ENCODE data around the gene LRP1-AS. TPM values are rescaled to one million over a fixed set of nuclear protein-coding genes. Genes with fewer than 3 reads are reported as not detected.

The LRP1-AS gene
- total RNA-seq, 1 experiment from 2014 or later: not detected

GRCh38 chr12:57181561-57182155, 34.2 kb upstream of the LRP1-AS start:
- POLR2A ChIA-PET (ENCODE audit: unreplicated experiment): no interaction called here

GRCh38 chr12:57181072-57181471, 33.7 kb upstream of the LRP1-AS start:
- ChIA-PET CTCF (interaction anchor here (0.6 kb wide), 1 partner anchor 57 kb away, joined by 3 read pairs; no protein-coding TSS in a partner anchor), POLR2A (ENCODE audit: unreplicated experiment) (no interaction called here)
- Histone ChIP-seq H3K36me3 (ENCODE audit: low read depth, low read length) (peaks cover 6% of the 10 kb centered on the region; the same call in 1 of the 2 replicates), H2AFZ (ENCODE audit: low read length) (no peak overlapping the region), H4K20me1 (ENCODE audit: low read length) (no peaks in the 10 kb centered on the region), H3K79me2 (ENCODE audit: low read length) (no peaks in the 10 kb centered on the region), H3K27me3 (ENCODE audit: low read length) (no peaks in the 10 kb centered on the region), H3F3A (ENCODE audit: low read length, unreplicated experiment) (no peaks in the 10 kb centered on the region), H3K9me3 (ENCODE audit: low read length) (no peaks in the 10 kb centered on the region), H3K9ac (ENCODE audit: low read length) (no peak overlapping the region), H3K27ac (ENCODE audit: low read length) (no peak overlapping the region), H3K4me2 (ENCODE audit: low read length) (no peak overlapping the region), H3K4me1 (ENCODE audit: insufficient read depth, low read length) (peaks cover 21% of the 10 kb centered on the region), H3K4me3 (ENCODE audit: low read length) (no peak overlapping the region), H3K9me2 (replicated peaks; ENCODE audit: low read length) (no peaks in the 10 kb centered on the region)
- TF ChIP-seq EZH2 (IDR thresholded peaks at IDR 0.05; ENCODE audit: low read length, unreplicated experiment): no peak
- TF ChIP-seq CTCF (conservative IDR thresholded peaks at IDR 0.05; ENCODE audit: low read depth, low read length): no peak
- TF ChIP-seq EZH2phosphoT487 (IDR thresholded peaks at IDR 0.05; ENCODE audit: borderline replicate concordance, low read length): no peak
- intact Hi-C loops (cut with micrococcal nuclease): loop anchor here (5.0 kb wide), 1 partner anchor 114 kb away; no protein-coding TSS in a partner anchor
- no TSS peak for BruUV-seq (replicated peaks)
- no peak for ATAC-seq
- no peak for DNase-seq

More at GRCh38 chr12:57181561-57182155, 34.2 kb upstream of the LRP1-AS start:
- no peaks in the 10 kb centered on the region for H3K9me3 ChIP-seq (ENCODE audit: low read length)
- H3K9ac ChIP-seq (ENCODE audit: low read length): no peak overlapping the region
- no peaks in the 10 kb centered on the region for H3K9me2 ChIP-seq (replicated peaks; ENCODE audit: low read length)
- DNase-seq (no peak), ATAC-seq (no peak)
- no peaks in the 10 kb centered on the region for H3K27me3 ChIP-seq (ENCODE audit: low read length)
- CTCF ChIA-PET: interaction anchor here (0.6 to 1.8 kb wide), 3 partner anchors 54 to 57 kb away, joined by 3 to 18 read pairs (median 4); no protein-coding TSS in a partner anchor
- no TSS peak for BruUV-seq (replicated peaks)
- H2AFZ ChIP-seq (ENCODE audit: low read length): no peak overlapping the region
- H3K79me2 ChIP-seq (ENCODE audit: low read length): no peaks in the 10 kb centered on the region
- no peaks in the 10 kb centered on the region for H4K20me1 ChIP-seq (ENCODE audit: low read length)
- H3K4me3 ChIP-seq (ENCODE audit: low read length): no peak overlapping the region
- no peak overlapping the region for H3K4me2 ChIP-seq (ENCODE audit: low read length)
- TF ChIP-seq EZH2phosphoT487 (IDR thresholded peaks at IDR 0.05; ENCODE audit: borderline replicate concordance, low read length) (no peak), CTCF (conservative IDR thresholded peaks at IDR 0.05; ENCODE audit: low read depth, low read length) (no peak), EZH2 (IDR thresholded peaks at IDR 0.05; ENCODE audit: low read length, unreplicated experiment) (no peak)
- intact Hi-C loops (cut with micrococcal nuclease): loop anchor here (5.0 kb wide), 1 partner anchor 114 kb away; no protein-coding TSS in a partner anchor
- H3F3A ChIP-seq (ENCODE audit: low read length, unreplicated experiment): no peaks in the 10 kb centered on the region
- no peak overlapping the region for H3K27ac ChIP-seq (ENCODE audit: low read length)
- peaks cover 16% of the 10 kb centered on the region for H3K4me1 ChIP-seq (ENCODE audit: insufficient read depth, low read length)
- peaks cover 6% of the 10 kb centered on the region; the same call in 1 of the 2 replicates for H3K36me3 ChIP-seq (ENCODE audit: low read depth, low read length)
